ENCODE measurements around the gene OGFOD3.
"Not testable (repeated sequence)": the region's sequence is repeated elsewhere in the genome, so short reads cannot be mapped to it uniquely, and the experiment has no call there.

Gene OGFOD3

GRCh38 chr17:82373072-82373452 is 45.3 kb downstream of the OGFOD3 start:
- not testable (repeated sequence) for DNase-seq (ENCODE audit: low read depth)

- no peak for DNase-seq (ENCODE audit: low read depth)
Observed at GRCh38 chr17:82372249-82373071, 45.9 kb downstream of the OGFOD3 start.

DNA sequence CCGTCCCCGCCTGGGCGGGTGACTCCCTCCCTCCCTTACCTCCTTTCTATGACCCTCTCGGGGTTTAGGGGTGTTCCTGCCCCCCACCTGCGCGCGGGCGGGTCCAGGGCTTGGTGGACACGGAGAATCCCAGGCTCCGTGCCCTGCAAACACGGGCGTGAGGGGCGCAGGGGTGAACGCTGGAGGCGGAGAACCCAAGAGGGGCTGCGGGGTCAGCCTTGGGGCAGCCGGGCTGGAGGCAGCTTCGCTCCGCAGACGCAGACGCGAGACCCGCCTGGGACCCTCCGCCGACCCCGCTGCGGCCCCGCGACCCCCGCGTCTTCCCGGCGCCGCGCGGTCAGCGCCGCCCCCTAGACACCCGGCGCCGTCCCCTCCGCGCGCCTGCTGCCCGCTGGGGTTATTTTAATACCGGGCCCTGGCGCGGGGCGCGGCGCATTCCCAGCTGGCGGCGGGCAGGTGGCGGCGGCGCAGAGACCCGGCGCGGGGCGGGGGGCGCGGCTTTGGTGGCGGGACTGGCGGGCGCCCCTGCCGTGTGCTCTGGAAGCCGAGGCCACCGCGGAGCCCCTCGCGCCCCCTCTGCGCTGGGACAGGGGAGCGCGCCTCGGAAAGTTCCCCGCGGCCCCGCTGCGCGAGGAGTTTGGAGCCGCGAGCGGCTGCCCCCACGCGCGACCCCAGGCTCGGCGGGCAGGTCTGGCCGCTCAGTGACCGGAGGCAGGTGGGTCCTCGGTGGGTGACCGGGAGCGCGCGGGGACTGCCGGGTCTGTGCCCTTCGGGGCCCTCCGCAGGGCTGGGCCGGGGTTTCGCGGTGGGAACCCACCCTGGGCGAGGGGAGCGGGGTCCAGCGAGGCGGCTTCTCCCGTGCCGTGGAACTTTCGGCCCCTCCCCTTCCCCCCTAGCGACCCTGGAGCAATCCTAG is 46.8 kb downstream of the OGFOD3 start, which contains the start of gene UTS2R:
Gene UTS2R (plus strand): TSS at position 433 of the 916 bp plus-strand sequence. CDS start 2,560 bp downstream, outside the sequence.
- no peak for DNase-seq (ENCODE audit: low read depth)

DNA sequence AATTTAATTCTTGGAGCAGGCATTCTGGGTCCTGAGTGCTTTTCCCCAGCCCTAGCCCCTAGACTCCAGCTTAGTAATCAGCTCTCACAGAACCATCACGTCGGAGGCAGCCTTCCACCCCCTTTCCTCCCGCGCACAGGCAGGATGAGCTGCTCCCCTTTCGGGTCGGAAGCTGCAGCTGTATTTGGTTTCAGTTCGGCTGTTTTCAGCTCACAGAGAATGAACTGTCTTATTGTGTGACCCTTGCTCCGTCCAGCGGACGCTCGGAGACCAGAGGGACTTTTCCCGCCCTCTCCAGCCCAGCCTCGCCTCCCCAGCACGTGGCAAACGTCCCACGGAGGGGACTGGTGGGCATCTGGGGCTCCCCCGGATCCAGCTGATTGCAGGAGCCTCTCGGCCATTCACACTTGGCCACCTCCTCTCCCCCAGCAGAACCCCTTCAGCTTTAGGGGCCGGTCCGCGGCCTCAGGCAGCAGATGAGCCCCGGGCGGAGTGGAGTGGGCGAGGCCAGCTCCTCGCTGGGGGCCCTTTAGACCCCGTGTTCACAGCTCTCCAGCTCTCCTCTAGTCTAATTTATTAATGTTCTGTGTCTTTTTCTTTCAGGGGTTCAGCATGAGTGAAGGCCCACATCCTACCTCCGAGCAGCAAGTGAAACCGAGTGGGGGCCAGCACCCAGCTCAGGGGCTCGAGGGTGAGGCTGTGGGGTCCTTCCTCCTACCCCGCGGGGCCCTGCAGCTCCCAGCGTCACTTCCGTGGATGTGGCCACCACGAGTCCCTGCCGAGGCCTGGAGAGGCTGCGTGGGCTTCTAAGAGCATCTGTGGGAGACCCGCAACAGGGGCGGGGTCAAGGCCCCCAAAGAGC is 47.7 kb downstream of the OGFOD3 start:
- no peak for DNase-seq (ENCODE audit: low read depth)

- DNase-seq (ENCODE audit: low read depth) = no peak
Observed at GRCh38 chr17:82369211-82369610, 49.2 kb downstream of the OGFOD3 start.

DNA sequence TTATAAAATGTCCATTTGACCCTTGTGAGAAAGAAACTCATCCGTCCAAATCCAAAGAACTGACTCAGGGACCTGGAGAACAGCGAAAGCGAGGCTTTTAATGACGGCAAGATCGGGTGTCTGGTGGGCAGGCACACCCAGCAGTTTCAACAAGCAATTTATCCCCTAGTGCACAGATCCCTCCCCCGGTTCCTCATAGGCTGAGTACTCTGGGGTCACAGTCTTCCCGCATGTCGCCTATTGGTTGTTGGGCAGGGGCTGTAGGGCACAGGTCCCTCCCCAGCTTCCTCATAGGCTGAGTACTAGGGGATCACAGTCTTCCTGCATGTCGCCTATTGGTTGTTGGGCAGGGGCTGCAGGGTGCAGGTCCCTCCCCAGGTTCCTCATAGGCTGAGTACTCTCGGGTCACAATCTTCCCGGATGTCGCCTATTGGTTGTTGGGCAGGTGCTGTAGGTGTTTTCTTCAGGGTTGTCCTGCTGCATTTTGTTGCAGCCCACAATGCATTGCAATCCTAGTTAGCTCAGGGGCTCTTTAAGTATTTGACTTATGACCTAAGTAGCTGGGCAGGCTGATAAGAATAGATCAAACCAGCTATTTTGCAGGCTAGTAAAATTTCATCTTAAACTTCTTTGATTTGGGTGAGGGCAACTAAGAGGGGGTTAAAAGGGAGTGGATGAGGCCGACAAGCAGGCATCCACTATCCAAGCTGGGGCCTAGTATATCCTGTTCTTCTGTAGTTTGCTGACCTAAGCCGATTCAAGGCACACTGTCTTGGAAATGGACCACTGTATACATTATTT is 50.5 kb downstream of the OGFOD3 start:
- DNase-seq (ENCODE audit: low read depth) = peak; percentile 99

DNA sequence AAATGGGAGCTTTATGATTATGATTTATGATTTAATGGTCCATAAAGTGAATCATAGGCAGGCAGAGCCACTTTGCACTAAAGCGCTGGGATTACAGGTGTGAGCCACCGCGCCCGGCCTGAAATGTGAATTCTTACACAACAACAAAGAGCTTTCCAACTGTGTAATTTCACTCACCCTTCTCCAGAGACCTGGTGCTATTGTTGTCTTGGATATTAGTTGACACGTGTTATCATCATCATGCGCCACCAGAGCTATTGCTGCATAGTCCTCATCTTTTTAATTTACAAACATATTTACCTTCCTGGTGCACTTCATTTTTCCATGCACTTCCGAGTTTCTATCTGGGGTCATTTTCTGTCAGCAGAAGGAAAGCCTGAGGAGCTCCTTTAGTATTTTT is 51.6 kb downstream of the OGFOD3 start:
- DNase-seq (ENCODE audit: low read depth) = no peak

DNA sequence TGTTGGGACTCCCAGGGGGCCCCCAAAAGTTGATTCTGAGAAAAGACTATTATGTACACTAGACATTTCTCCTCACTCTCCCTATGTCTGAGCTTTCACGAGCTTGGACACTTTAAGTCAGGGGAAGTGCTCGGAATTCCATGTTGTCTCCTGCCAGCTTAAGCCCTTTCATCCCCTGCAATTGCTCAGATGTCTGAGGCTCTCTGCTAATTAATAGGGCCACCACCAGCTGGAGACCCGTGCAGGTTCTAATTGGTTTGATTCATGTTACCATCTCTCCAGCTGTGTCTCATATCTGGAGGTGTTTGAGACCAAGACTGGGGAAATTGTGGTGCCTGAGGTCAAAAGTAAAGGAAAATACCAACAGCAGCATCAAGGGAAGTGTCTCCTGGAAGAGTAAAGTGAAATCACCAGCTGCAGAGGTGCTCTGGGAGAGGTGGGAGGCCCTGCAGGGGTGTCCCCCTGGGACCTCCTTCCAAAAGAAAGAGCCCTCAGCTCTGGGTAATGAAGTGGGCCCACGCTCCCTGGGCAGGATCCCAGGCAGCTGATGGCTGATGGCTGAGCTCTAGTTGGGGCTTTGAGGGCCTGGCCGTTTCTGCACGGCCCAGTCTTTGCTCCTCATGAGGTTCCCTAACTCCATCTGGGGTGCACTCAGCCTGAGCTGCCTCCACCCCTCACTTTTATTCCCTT is 52.6 kb downstream of the OGFOD3 start:
- DNase-seq (ENCODE audit: low read depth) = no peak

DNA sequence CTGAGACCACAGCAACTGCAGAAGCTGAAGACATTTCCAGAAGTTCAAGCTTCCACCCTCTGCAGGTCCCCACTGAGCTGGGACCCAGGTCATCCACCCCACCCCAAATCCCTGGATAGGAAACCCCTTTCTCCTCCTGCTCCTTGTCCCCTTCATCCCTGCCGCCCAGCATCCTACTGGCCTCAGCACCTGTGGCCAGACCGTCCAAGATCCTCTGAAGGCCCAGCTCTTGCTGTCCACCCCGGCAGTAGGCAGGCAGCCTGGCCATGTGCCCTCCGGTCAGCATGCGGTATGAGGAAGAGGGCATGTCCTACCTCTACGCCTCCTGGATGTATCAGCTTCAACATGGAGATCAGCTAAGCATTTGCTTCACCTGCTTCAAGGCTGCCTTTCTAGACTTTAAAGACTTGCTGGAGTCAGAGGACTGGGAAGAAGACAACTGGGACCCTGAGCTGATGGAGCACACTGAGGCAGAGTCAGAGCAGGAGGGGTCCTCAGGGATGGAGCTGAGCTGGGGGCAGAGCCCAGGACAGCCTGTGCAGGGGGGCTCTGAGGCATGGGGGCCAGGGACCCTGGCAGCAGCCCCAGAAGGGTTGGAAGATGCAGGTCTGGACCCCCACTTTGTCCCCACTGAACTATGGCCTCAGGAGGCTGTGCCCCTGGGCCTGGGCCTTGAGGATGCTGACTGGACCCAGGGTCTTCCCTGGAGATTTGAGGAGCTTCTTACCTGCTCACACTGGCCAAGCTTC is 56.3 kb downstream of the OGFOD3 start:
- DNase-seq (ENCODE audit: low read depth) = no peak

GRCh38 chr17:82359451-82360074 is 58.8 kb downstream of the OGFOD3 start:
- DNase-seq (ENCODE audit: low read depth) = not testable (repeated sequence)

DNA sequence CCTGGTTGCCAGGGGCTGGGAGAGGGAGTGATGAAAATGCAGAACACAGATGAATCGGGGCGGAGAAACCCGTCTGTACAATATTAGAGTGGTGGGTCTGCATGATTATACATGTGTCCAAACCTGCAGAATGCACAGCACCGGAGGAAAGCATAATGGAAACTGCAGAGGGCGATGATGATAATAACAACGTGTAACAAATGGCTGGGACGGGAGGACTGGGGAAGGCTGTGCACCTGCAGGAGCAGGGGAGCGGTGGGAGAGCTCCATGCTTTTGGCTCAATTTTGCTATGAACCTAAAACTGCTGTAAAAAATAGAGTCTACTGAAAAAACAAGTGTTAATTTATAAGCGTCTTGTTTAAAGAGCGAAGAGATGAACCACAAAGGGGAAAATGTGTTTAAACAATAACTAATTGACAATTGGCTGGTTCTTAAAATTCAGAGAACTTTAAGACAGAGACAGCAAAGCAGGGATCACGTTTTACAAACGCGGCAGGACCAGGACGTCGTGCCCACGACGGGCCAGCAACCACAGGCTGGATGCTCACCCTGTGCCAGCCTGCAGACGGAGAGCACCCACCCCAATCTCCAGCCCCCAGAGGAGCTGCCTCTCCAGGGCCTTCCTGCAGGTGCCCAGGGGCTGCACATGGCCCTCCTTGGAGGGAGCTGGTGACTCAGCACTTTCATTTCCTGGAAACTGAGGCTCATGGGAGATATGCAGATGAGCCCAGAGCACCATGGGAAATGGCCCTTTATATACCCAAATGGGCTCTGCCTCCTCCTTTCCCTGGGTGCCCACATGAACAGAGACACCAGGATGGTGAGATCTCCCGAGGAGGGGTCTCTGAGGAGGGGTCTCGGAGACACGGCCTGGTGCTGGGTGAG is 59.7 kb downstream of the OGFOD3 start, which contains the start of gene TEX19:
Gene TEX19 (plus strand): TSS at position 783 of the 886 bp plus-strand sequence. CDS start 2,904 bp downstream, outside the sequence.
- no peak for DNase-seq (ENCODE audit: low read depth)

DNA sequence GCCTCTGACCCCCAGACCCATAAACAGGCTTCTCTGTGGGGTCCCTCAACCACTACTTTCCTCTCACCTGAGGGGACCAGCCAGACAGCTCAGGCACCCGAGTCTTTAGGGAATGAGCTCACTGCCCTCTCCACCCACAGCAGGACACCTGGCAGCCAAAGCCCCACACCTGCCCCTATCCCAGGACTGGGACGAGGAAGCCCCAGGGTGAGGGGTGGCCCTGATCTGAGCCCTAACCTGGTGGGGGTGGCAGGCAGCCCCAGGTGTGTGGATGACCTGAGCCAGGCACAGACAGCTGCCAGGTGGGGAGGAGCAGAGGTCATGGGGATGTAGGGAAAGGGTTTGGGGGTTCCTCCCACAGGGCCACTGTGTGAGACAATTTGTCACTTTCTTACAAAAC is 61.0 kb downstream of the OGFOD3 start:
- DNase-seq (ENCODE audit: low read depth) = no peak

DNA sequence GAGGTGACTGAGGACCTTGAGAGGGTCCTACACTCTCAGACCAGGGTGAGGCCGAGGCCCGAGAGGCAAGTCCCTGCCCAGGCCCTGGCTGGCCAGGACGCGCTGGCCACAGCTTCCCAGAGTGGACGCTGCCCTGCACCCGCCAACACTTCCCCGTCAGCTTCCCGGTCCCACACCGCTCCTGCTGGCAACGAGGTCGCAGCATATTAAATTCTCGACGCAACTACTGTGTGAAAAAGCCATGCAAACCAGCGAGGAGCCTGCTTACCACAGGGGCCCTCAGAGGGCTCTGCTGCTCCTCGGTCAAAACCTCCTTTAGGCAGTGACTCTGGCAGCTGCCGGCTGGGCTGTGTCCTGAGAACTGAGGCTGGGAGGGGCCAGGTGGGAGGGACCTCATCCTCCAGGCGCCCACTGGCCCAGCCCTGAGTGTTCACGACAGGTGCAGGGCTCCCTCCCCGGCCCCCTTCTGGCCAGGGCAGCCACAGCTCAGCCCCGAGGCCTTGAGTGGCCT is 61.5 kb downstream of the OGFOD3 start:
- no peak for DNase-seq (ENCODE audit: low read depth)

DNA sequence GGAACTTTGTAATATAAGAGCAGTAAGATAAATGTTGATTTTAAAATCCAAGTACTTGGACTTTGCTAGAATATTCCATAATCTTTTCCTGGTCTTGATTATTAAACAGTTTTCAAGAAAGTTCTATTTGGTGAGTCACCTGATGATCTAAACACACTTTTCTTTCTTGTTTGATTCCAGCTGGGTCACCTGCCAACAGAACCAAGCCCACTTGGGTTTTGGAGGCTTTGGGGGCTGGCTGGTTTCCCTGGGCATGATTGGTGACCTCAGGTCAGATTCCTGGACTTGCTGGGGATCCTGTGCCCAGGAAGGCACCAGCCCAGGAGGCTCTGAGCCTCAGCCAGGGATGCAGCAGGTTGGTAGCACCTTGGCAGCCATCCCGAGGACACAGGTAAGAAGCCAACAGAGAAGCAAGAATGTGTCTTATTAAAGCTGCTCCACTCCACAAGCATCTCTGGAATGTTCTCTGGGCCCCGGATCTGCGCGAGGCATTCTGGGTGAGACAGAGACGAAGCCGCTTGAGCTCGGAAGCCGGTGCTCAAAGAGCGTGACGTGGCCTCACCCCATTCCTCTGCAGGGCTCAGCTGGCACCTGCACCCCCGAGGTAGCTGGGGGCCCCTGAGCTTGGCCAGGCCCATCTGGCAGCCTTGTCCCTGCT is 62.5 kb downstream of the OGFOD3 start:
- no peak for DNase-seq (ENCODE audit: low read depth)

- DNase-seq (ENCODE audit: low read depth) = no peak
Observed at GRCh38 chr17:82354804-82355308, 63.5 kb downstream of the OGFOD3 start.

DNA sequence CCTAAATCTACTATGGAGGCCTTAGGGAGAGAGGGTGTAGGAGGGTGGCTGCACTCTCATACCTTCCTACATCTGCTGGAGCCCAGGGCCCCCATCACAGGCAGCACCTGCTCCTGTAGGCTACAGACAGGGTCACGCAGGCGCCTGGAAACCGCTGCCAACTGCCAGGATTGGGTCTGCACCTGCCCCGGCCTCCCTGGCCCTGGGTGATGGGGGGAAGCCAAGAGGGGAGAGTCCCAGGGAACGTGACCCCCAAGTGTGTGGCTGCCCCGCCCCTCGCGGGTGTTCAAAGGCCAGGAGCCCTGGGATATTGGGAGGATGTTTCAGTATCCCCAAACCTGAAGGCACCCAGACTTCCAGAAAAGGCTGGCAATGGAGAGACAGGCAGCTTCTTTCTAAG is 64.9 kb downstream of the OGFOD3 start:
- DNase-seq (ENCODE audit: low read depth) = no peak
